GM18526 (cell line): ENCODE data around the gene SRL.

ENCODE experiments used
- POLR2A ChIP-seq: IDR thresholded peaks from 3 replicates; pipeline ENCODE4 v1.6.1; 2011; ENCODE audit not compliant: insufficient read length; ENCODE audit errors: extremely low read depth

The SRL gene

GRCh38 chr16:4140652-4141051, 101.2 kb downstream of the SRL start:
- no peak for TF ChIP-seq POLR2A

GRCh38 chr16:4139968-4140367, 101.9 kb downstream of the SRL start:
- TF ChIP-seq POLR2A = no peak
